Endodermal cell (in vitro differentiated cells): Measurements from ENCODE around the gene VTN. TPM values are rescaled to one million over a fixed set of nuclear protein-coding genes. Genes with fewer than 3 reads are reported as not detected.
A peak's percentile ranks its signal among the peaks of the same experiment; 100 is the strongest.

Source experiments
- DNase-seq: peaks from one replicate; pipeline ENCODE4 v3.0.0-alpha.2; 2017
- H3K27ac ChIP-seq: 2 replicates; pipeline ENCODE4 v1.5.1; 2013; ENCODE audit warnings: mild to moderate bottlenecking, low read depth, low read length, moderate library complexity
- H3K27me3 ChIP-seq: 2 replicates; pipeline ENCODE4 v1.6.1; 2013; ENCODE audit warnings: mild to moderate bottlenecking, low read length, moderate library complexity; ENCODE audit not compliant: insufficient read depth, control insufficient read depth, poor library complexity, severe bottlenecking
- H3K36me3 ChIP-seq: 2 replicates; pipeline ENCODE4 v1.7.0; 2013; ENCODE audit warnings: mild to moderate bottlenecking, low read length, moderate library complexity; ENCODE audit not compliant: control insufficient read depth, insufficient read depth
- H3K4me1 ChIP-seq: one replicate; pipeline ENCODE4 v1.7.0; 2013; ENCODE audit warnings: low read length; ENCODE audit not compliant: control insufficient read depth, insufficient read depth
- H3K4me3 ChIP-seq: 2 replicates; pipeline ENCODE4 v1.5.1; 2013; ENCODE audit warnings: mild to moderate bottlenecking, low read length, moderate library complexity
- H3K9ac ChIP-seq: 2 replicates; pipeline ENCODE4 v1.6.1; 2013; ENCODE audit warnings: mild to moderate bottlenecking, low read length, moderate library complexity; ENCODE audit not compliant: poor library complexity, severe bottlenecking; ENCODE audit errors: extremely low read depth
- H3K9me3 ChIP-seq: 2 replicates; pipeline ENCODE4 v1.6.1; 2013; ENCODE audit warnings: mild to moderate bottlenecking, low read length, moderate library complexity; ENCODE audit not compliant: control insufficient read depth
- H3K27ac Mint-ChIP-seq: 2 replicates; pipeline ENCODE4 v1.8.0; 2020; ENCODE audit warnings: mixed read lengths
- H3K27me3 Mint-ChIP-seq: 2 replicates; pipeline ENCODE4 v1.8.0; 2021; ENCODE audit warnings: mild to moderate bottlenecking, mixed read lengths; ENCODE audit not compliant: insufficient read depth
- H3K36me3 Mint-ChIP-seq: 2 replicates; pipeline ENCODE4 v1.8.0; 2020; ENCODE audit warnings: low read depth, mixed read lengths
- H3K4me1 Mint-ChIP-seq: 2 replicates; pipeline ENCODE4 v1.8.0; 2020; ENCODE audit warnings: mixed read lengths
- H3K4me3 Mint-ChIP-seq: 2 replicates; pipeline ENCODE4 v1.8.0; 2020; ENCODE audit warnings: mild to moderate bottlenecking, moderate library complexity, mixed read lengths
- H3K9me3 Mint-ChIP-seq: 2 replicates; pipeline ENCODE4 v1.8.0; 2020; ENCODE audit warnings: mild to moderate bottlenecking, mixed read lengths
- WGBS, 2 experiments: methylation state at CpG; one replicate each; pipeline versions ENCODE4 v1.1.5 to v1.1.7; 2013; ENCODE audit warnings: missing lambda C conversion rate in 2 of 2, mixed read lengths in 1 of 2; ENCODE audit not compliant: insufficient coverage in 1 of 2, insufficient read length in 1 of 2; 5-methylcytosine and 5-hydroxymethylcytosine counted together
- long read RNA-seq, 4 experiments: library from polyadenylated mRNA in 2 of 4; library from RNA in 1 of 4; library from capped mRNA in 1 of 4; stranded (forward) in 3 of 4; unstranded in 1 of 4; transcript quantifications; one replicate each; pipeline ENCODE4 v2.0.0, GENCODE V29; 2020 to 2021; ENCODE audit warnings: inconsistent platforms in 1 of 4
- polyA plus RNA-seq, 2 experiments: library from polyadenylated mRNA; stranded (reverse); fragments of 50-300 nt; gene quantifications; one replicate each; pipeline ENCODE4 v1.2.3, GENCODE V29; 2013
- total RNA-seq, 2 donors: library from RNA; stranded (reverse); fragmentation: NEBNext Ultra II Directional in 1 of 2; extraction: Animal tissue kit (Norgen Biotek cat#: 25700) in 1 of 2; gene quantifications; 2 replicates in 1 of 2; 3 replicates in 1 of 2; pipeline ENCODE4 v1.2.1, GENCODE V29; 2021
- TF ChIP-seq, protein P1 (sequence below): fragments of 200-600 bp; sonication (generic); conservative IDR thresholded peaks from 2 replicates; pipeline ENCODE4 v1.5.0; 2021; ENCODE audit warnings: antibody characterized with exemption, mild to moderate bottlenecking

VTN gene
- total RNA-seq = 1 to 10 TPM; 2.5 to 6.7 TPM
- polyA plus RNA-seq (2013, experiment 1 of 2) = 5.6 TPM
- 4.4 TPM for polyA plus RNA-seq (2013, experiment 2 of 2)
- long read RNA-seq, experiment 1, partial matches to known transcripts = 1 of 1 reads
- long read RNA-seq, experiment 1, other reads (novel, unspliced or antisense) = 0 of 1 reads
- long read RNA-seq, experiment 2, transcript VTN-201 (8 exons, 2,149 nt) = major isoform, 16 of 19 reads
- long read RNA-seq, experiment 2, partial matches to known transcripts = 1 of 19 reads
- long read RNA-seq, experiment 2, other reads (novel, unspliced or antisense) = 2 of 19 reads
- long read RNA-seq, experiment 3, transcript VTN-201 (8 exons, 2,149 nt) = major isoform, 28 of 30 reads
- long read RNA-seq, experiment 3, partial matches to known transcripts = 0 of 30 reads
- long read RNA-seq, experiment 3, other reads (novel, unspliced or antisense) = 2 of 30 reads
- long read RNA-seq, experiment 4, transcript VTN-201 (8 exons, 2,149 nt) = major isoform, 19 of 21 reads
- long read RNA-seq, experiment 4, partial matches to known transcripts = 0 of 21 reads
- long read RNA-seq, experiment 4, other reads (novel, unspliced or antisense) = 2 of 21 reads

DNA sequence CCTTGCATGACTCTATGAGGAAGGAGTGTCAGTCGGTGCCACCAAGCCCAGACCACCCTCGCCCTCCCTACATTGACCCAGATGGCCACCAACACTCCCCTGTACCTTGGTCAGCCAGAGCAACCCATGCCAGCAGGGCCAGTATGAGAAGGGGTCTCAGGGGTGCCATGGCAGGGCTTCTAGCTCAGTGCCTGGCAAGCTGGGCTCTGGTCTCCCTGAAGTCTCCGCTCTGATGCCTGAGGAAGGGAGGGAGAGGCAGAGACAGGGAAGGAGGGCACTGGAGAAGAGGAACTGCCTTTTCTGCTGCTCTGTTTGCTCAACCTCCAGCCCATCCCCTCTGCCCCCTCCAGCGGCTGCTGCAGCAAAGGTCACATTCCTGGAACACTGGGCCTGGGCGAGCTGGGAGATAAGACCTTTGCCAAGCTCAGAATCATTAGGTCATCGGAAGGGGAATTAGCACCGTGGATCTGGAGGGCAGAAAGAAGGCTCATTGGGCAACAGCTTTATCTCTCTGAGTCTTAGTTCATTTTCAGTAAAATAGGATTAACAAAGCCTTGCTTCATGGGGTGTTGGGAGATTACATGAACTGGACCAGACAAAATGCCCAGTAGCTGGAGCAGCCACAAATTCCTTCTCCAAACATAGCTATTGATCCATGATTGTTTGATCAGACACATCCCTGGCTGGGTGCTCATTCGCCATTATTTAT, at the start of gene VTN:
VTN (minus strand) TSS at position 273 of the 709 bp plus-strand sequence; CDS start at position 169, 104 bp downstream.
- Mint-ChIP-seq H3K9me3 (no peaks in the 10 kb centered on the region), H3K27ac (peak within 1 kb of the TSS; percentile 98), H3K27me3 (peaks cover 44% of the 10 kb centered on the region), H3K36me3 (peaks cover 4% of the 10 kb centered on the region), H3K4me3 (peak within 1 kb of the TSS; percentile 51), H3K4me1 (peaks cover 17% of the 10 kb centered on the region)
- 15 to 39% methylated on average over 3 to 8 of the region's 8 CpGs for WGBS, 2 experiments
- H3K9ac ChIP-seq = no peak within 1 kb of the TSS
- H3K9me3 ChIP-seq = no peaks in the 10 kb centered on the region
- H3K36me3 ChIP-seq = no peaks in the 10 kb centered on the region
- TF ChIP-seq, protein P1, sequence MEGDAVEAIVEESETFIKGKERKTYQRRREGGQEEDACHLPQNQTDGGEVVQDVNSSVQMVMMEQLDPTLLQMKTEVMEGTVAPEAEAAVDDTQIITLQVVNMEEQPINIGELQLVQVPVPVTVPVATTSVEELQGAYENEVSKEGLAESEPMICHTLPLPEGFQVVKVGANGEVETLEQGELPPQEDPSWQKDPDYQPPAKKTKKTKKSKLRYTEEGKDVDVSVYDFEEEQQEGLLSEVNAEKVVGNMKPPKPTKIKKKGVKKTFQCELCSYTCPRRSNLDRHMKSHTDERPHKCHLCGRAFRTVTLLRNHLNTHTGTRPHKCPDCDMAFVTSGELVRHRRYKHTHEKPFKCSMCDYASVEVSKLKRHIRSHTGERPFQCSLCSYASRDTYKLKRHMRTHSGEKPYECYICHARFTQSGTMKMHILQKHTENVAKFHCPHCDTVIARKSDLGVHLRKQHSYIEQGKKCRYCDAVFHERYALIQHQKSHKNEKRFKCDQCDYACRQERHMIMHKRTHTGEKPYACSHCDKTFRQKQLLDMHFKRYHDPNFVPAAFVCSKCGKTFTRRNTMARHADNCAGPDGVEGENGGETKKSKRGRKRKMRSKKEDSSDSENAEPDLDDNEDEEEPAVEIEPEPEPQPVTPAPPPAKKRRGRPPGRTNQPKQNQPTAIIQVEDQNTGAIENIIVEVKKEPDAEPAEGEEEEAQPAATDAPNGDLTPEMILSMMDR = peak; percentile 53
- DNase-seq = peak; percentile 96
- H3K4me3 ChIP-seq = peak within 1 kb of the TSS; percentile 65
- peaks cover 12% of the 10 kb centered on the region for H3K4me1 ChIP-seq
- no peak within 1 kb of the TSS for H3K27ac ChIP-seq
- peaks cover 55% of the 10 kb centered on the region for H3K27me3 ChIP-seq

GRCh38 chr17:28416703-28417311, 46.7 kb upstream of the VTN start:
- WGBS, 2 experiments = 32 to 33% methylated on average over 10 to 13 of the region's 13 CpGs
- peaks cover 42% of the 10 kb centered on the region for H3K27me3 Mint-ChIP-seq
- no peaks in the 10 kb centered on the region for H3K4me1 ChIP-seq

DNA sequence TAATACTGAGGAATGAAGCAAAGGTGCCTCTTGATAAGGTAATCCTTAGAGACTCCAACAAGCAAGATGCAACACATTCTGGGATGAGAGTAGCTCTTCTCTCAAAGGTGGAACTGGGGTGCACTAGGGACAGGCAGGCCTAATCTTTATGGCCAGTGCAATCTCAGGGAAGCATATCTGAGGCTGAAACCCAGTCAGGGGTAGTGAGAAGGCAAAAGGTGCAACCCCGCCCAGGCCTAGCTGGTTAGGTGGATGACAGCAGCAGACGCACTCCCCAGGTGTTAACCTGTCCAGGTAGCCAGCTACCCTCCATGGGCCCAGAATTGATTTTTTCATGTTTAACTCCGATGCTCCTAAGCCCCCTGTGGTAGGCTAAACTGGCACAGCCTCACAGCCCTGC, 45.8 kb upstream of the VTN start:
- H3K27ac Mint-ChIP-seq = no peak overlapping the region
- H3K36me3 ChIP-seq = no peaks in the 10 kb centered on the region
- no peak overlapping the region for H3K4me3 Mint-ChIP-seq
- no peaks in the 10 kb centered on the region for H3K9me3 Mint-ChIP-seq
- H3K4me1 Mint-ChIP-seq = peaks cover 7% of the 10 kb centered on the region
- DNase-seq = no peak
- no peaks in the 10 kb centered on the region for H3K27me3 ChIP-seq
- H3K27me3 Mint-ChIP-seq = peaks cover 44% of the 10 kb centered on the region
- no peaks in the 10 kb centered on the region for H3K4me1 ChIP-seq
- H3K36me3 Mint-ChIP-seq = no peaks in the 10 kb centered on the region
- H3K9ac ChIP-seq = no peak overlapping the region
- H3K27ac ChIP-seq = no peak overlapping the region
- WGBS, 2 experiments = 87 to 95% methylated on average over 3 of the region's 3 CpGs
- no peaks in the 10 kb centered on the region for H3K9me3 ChIP-seq
- no peak overlapping the region for H3K4me3 ChIP-seq
- TF ChIP-seq, protein P1 = no peak

More at GRCh38 chr17:28416703-28417311, 46.7 kb upstream of the VTN start:
- H3K36me3 Mint-ChIP-seq = no peaks in the 10 kb centered on the region
- Histone ChIP-seq H3K36me3 (no peaks in the 10 kb centered on the region), H3K27ac (no peak overlapping the region), H3K9ac (no peak overlapping the region), H3K4me3 (no peak overlapping the region), H3K27me3 (no peaks in the 10 kb centered on the region), H3K9me3 (no peaks in the 10 kb centered on the region)
- H3K4me1 Mint-ChIP-seq = peaks cover 6% of the 10 kb centered on the region
- peak; percentile 93 for DNase-seq
- no peak overlapping the region for H3K27ac Mint-ChIP-seq
- TF ChIP-seq, protein P1 = peak; percentile 93
- H3K9me3 Mint-ChIP-seq = no peaks in the 10 kb centered on the region
- H3K4me3 Mint-ChIP-seq = no peak overlapping the region
